ENCODE data around the gene CLDND2.
"Not testable (repeated sequence)": the region's sequence is repeated elsewhere in the genome, so short reads cannot be mapped to it uniquely, and the experiment has no call there.

GRCh38 chr19:51399936-51400335 is 31.1 kb upstream of the CLDND2 start:
- not testable (repeated sequence) for TF ChIP-seq CTCF, EZH2, EZH2phosphoT487 (IDR thresholded peaks at IDR 0.05)

Measured in neural progenitor cell (in vitro differentiated cells).